Neuronal stem cell (in vitro differentiated cells): ENCODE measurements around the gene LMF2.
A peak's percentile ranks its signal among the peaks of the same experiment; 100 is the strongest.

ENCODE experiments used
- DNase-seq: peaks from one replicate; pipeline ENCODE4 v3.0.0-alpha.2; 2013; ENCODE audit warnings: low spot score
- H2AFZ ChIP-seq: one replicate; pipeline ENCODE4 v1.6.1; 2013; ENCODE audit warnings: mild to moderate bottlenecking, low read length, inconsistent platforms
- H2AK5ac ChIP-seq: 2 replicates; pipeline ENCODE4 v1.6.1; 2013; ENCODE audit warnings: low read depth, mild to moderate bottlenecking, inconsistent platforms, low read length, moderate library complexity, mixed read lengths
- H2BK120ac ChIP-seq: 2 replicates; pipeline ENCODE4 v1.6.1; 2013; ENCODE audit warnings: low read depth, mild to moderate bottlenecking, inconsistent platforms, low read length, moderate library complexity, mixed read lengths
- H2BK12ac ChIP-seq: one replicate; pipeline ENCODE4 v1.6.1; 2013; ENCODE audit warnings: low read length, inconsistent platforms
- H2BK15ac ChIP-seq: 2 replicates; pipeline ENCODE4 v1.6.1; 2013; ENCODE audit warnings: mild to moderate bottlenecking, low read length, inconsistent platforms, mixed read lengths
- H2BK5ac ChIP-seq: one replicate; pipeline ENCODE4 v1.6.1; 2013; ENCODE audit warnings: inconsistent platforms, mild to moderate bottlenecking, low read length, moderate library complexity
- H3K14ac ChIP-seq: one replicate; pipeline ENCODE4 v1.6.1; 2013; ENCODE audit warnings: low read length, inconsistent platforms
- H3K18ac ChIP-seq: 2 replicates; pipeline ENCODE4 v1.6.1; 2013; ENCODE audit warnings: low read length, inconsistent platforms
- H3K23ac ChIP-seq: 2 replicates; pipeline ENCODE4 v1.6.1; 2013; ENCODE audit warnings: low read depth, mild to moderate bottlenecking, mixed read lengths, low read length, inconsistent platforms; ENCODE audit not compliant: poor library complexity
- H3K27ac ChIP-seq: replicated peaks from 3 replicates; pipeline ENCODE4 v1.5.1; 2013; ENCODE audit warnings: low read length, inconsistent platforms
- H3K27me3 ChIP-seq, 3 experiments: 2 replicates each; pipeline ENCODE4 v1.6.1; 2013; ENCODE audit warnings: low read length in 3 of 3, mild to moderate bottlenecking in 2 of 3, inconsistent platforms in 1 of 3, low read depth in 1 of 3, mixed read lengths in 1 of 3, moderate library complexity in 1 of 3; ENCODE audit not compliant: control insufficient read depth in 3 of 3, insufficient read depth in 3 of 3
- H3K36me3 ChIP-seq, 2 donors: replicated peaks in 1 of 2; 2 replicates each; pipeline ENCODE4 v1.6.1; 2013; ENCODE audit warnings: low read length in 2 of 2; ENCODE audit not compliant: control insufficient read depth in 2 of 2, insufficient read depth in 2 of 2
- H3K4ac ChIP-seq: 2 replicates; pipeline ENCODE4 v1.6.1; 2013; ENCODE audit warnings: inconsistent platforms, mild to moderate bottlenecking, low read length, moderate library complexity
- H3K4me1 ChIP-seq, 2 donors: 1 replicate in 1 of 2; 2 replicates in 1 of 2; pipeline ENCODE4 v1.6.1; 2013; ENCODE audit warnings: low read length in 2 of 2, low read depth in 1 of 2; ENCODE audit not compliant: control insufficient read depth in 2 of 2, insufficient read depth in 1 of 2
- H3K4me2 ChIP-seq: one replicate; pipeline ENCODE4 v1.6.1; 2013; ENCODE audit warnings: mild to moderate bottlenecking, low read length, inconsistent platforms; ENCODE audit not compliant: insufficient read depth, poor library complexity, severe bottlenecking
- H3K4me3 ChIP-seq, 2 donors: 2 replicates each; pipeline ENCODE4 v1.5.1; 2013; ENCODE audit warnings: low read length in 2 of 2, mild to moderate bottlenecking in 2 of 2, inconsistent platforms in 1 of 2, moderate library complexity in 1 of 2
- H3K79me1 ChIP-seq: one replicate; pipeline ENCODE4 v1.6.1; 2013; ENCODE audit warnings: low read depth, mild to moderate bottlenecking, inconsistent platforms, low read length, moderate library complexity
- H3K9ac ChIP-seq: one replicate; pipeline ENCODE4 v1.6.1; 2013; ENCODE audit warnings: mild to moderate bottlenecking, low read depth, low read length, inconsistent platforms; ENCODE audit not compliant: poor library complexity
- H3K9me3 ChIP-seq, 2 donors: replicated peaks in 1 of 2; 2 replicates each; pipeline versions ENCODE3 to v1.6.1; 2013; ENCODE audit warnings: low read length in 2 of 2, mild to moderate bottlenecking in 2 of 2, inconsistent platforms in 1 of 2, low read depth in 1 of 2, mixed read lengths in 1 of 2, moderate library complexity in 1 of 2; ENCODE audit not compliant: control insufficient read depth in 2 of 2, insufficient read depth in 1 of 2
- H4K8ac ChIP-seq: one replicate; pipeline ENCODE4 v1.6.1; 2013; ENCODE audit warnings: low read depth, mild to moderate bottlenecking, inconsistent platforms, low read length, moderate library complexity
- H4K91ac ChIP-seq: one replicate; pipeline ENCODE4 v1.6.1; 2013; ENCODE audit warnings: low read length, low read depth, mild to moderate bottlenecking, inconsistent platforms; ENCODE audit not compliant: poor library complexity
- WGBS, 2 donors: extraction: QIAGEN DNeasy Blood & Tissue Kit; methylation state at CpG; one replicate each; pipeline ENCODE4 v1.1.7; 2013; ENCODE audit warnings: missing lambda C conversion rate in 2 of 2, mixed read lengths in 1 of 2; ENCODE audit not compliant: insufficient read length in 2 of 2, insufficient replicate concordance in 1 of 2; ENCODE audit errors: extremely low coverage in 2 of 2; 5-methylcytosine and 5-hydroxymethylcytosine counted together

The LMF2 gene

GRCh38 chr22:50461536-50461935 lies 46.0 kb downstream of the LMF2 start:
- no peak overlapping the region for H2BK15ac ChIP-seq
- H2AFZ ChIP-seq = no peak overlapping the region
- H4K8ac ChIP-seq = no peak overlapping the region
- H3K36me3 ChIP-seq = peaks cover 78 to 98% of the 10 kb centered on the region in 2 donors
- no peak for DNase-seq
- H2BK120ac ChIP-seq = no peak overlapping the region
- no peaks in the 10 kb centered on the region for H3K4me1 ChIP-seq
- H3K18ac ChIP-seq = no peak overlapping the region
- H3K27me3 ChIP-seq = no peaks in the 10 kb centered on the region
- H3K4me2 ChIP-seq = no peak overlapping the region
- H2BK5ac ChIP-seq = no peak overlapping the region
- H3K9ac ChIP-seq = peak overlapping the region; percentile 21
- no peak overlapping the region for H3K4me3 ChIP-seq
- H3K9me3 ChIP-seq = no peaks in the 10 kb centered on the region
- H3K79me1 ChIP-seq = peaks cover 5% of the 10 kb centered on the region
- H2BK12ac ChIP-seq = no peak overlapping the region
- H3K23ac ChIP-seq = no peak overlapping the region
- H3K14ac ChIP-seq = no peak overlapping the region
- H3K4ac ChIP-seq = no peak overlapping the region
- no CpG with 5 or more reads among the region's 26 CpGs for WGBS, 2 donors
- H2AK5ac ChIP-seq = no peak overlapping the region
- no peak overlapping the region for H4K91ac ChIP-seq
- no peak overlapping the region for H3K27ac ChIP-seq

- H2BK120ac ChIP-seq = no peak overlapping the region
- H3K27me3 ChIP-seq = no peaks in the 10 kb centered on the region
- no peak overlapping the region for H4K91ac ChIP-seq
- no peak overlapping the region for H3K18ac ChIP-seq
- WGBS, 2 donors = no CpG with 5 or more reads among the region's 17 CpGs
- H3K4me1 ChIP-seq = no peaks in the 10 kb centered on the region
- no peak overlapping the region for H3K4me2 ChIP-seq
- H3K36me3 ChIP-seq = peaks cover 78 to 97% of the 10 kb centered on the region in 2 donors
- H3K79me1 ChIP-seq = peaks cover 7% of the 10 kb centered on the region
- H3K14ac ChIP-seq = no peak overlapping the region
- no peak overlapping the region for H4K8ac ChIP-seq
- no peak overlapping the region for H2AFZ ChIP-seq
- no peak overlapping the region for H3K23ac ChIP-seq
- H2BK12ac ChIP-seq = no peak overlapping the region
- no peaks in the 10 kb centered on the region for H3K9me3 ChIP-seq
- no peak overlapping the region for H2BK5ac ChIP-seq
- H3K27ac ChIP-seq = no peak overlapping the region
- no peak overlapping the region for H3K9ac ChIP-seq
- H2BK15ac ChIP-seq = no peak overlapping the region
- no peak for DNase-seq
- H2AK5ac ChIP-seq = no peak overlapping the region
- no peak overlapping the region for H3K4me3 ChIP-seq
- no peak overlapping the region for H3K4ac ChIP-seq
Observed at GRCh38 chr22:50460938-50461337, 46.6 kb downstream of the LMF2 start.

GRCh38 chr22:50459496-50460140 lies 47.9 kb downstream of the LMF2 start:
- H3K23ac ChIP-seq = no peak overlapping the region
- no peak overlapping the region for H3K27ac ChIP-seq
- H3K4me3 ChIP-seq = no peak overlapping the region
- H3K79me1 ChIP-seq = peaks cover 9% of the 10 kb centered on the region
- H2BK5ac ChIP-seq = no peak overlapping the region
- no peak overlapping the region for H2AFZ ChIP-seq
- no peak overlapping the region for H3K4me2 ChIP-seq
- H2AK5ac ChIP-seq = no peak overlapping the region
- no peaks in the 10 kb centered on the region for H3K27me3 ChIP-seq
- no peak overlapping the region for H3K18ac ChIP-seq
- no peak overlapping the region for H3K14ac ChIP-seq
- no peak overlapping the region for H4K91ac ChIP-seq
- no peak for DNase-seq
- H3K4me1 ChIP-seq = no peaks in the 10 kb centered on the region
- H2BK120ac ChIP-seq = no peak overlapping the region
- H2BK12ac ChIP-seq = no peak overlapping the region
- peaks cover 78 to 97% of the 10 kb centered on the region in 2 donors for H3K36me3 ChIP-seq
- no peak overlapping the region for H4K8ac ChIP-seq
- no peak overlapping the region for H2BK15ac ChIP-seq
- no peaks in the 10 kb centered on the region for H3K9me3 ChIP-seq
- no peak overlapping the region for H3K9ac ChIP-seq
- WGBS, 2 donors = no CpG with 5 or more reads among the region's 41 CpGs
- no peak overlapping the region for H3K4ac ChIP-seq

- no peak overlapping the region for H3K18ac ChIP-seq
- no peak overlapping the region for H2BK12ac ChIP-seq
- H3K36me3 ChIP-seq = peaks cover 78 to 97% of the 10 kb centered on the region in 2 donors
Observed at GRCh38 chr22:50459016-50459415, 48.5 kb downstream of the LMF2 start.

More at GRCh38 chr22:50459016-50459415, 48.5 kb downstream of the LMF2 start:
- Histone ChIP-seq H3K4ac (no peak overlapping the region), H2AFZ (no peak overlapping the region), H4K8ac (no peak overlapping the region), H2BK5ac (no peak overlapping the region), H3K79me1 (peaks cover 9% of the 10 kb centered on the region), H3K4me1 (no peaks in the 10 kb centered on the region), H3K4me2 (no peak overlapping the region), H2BK120ac (no peak overlapping the region), H3K9ac (no peak overlapping the region), H3K27me3 (no peaks in the 10 kb centered on the region), H3K27ac (no peak overlapping the region), H2AK5ac (no peak overlapping the region), H2BK15ac (no peak overlapping the region), H3K4me3 (no peak overlapping the region), H4K91ac (no peak overlapping the region), H3K9me3 (no peaks in the 10 kb centered on the region), H3K14ac (no peak overlapping the region), H3K23ac (no peak overlapping the region)
- no CpG with 5 or more reads among the region's 22 CpGs for WGBS, 2 donors
- DNase-seq = no peak
